Testis (tissue), 2 donors: ENCODE data around the gene SLC12A9.

ENCODE experiments used
- CTCF ChIP-seq, 3 experiments: fragments of 450-650 bp in 2 of 3; fragments of 200-600 bp in 1 of 3; sonication (generic) in 1 of 3; IDR thresholded peaks; one replicate each; pipeline ENCODE4 v1.5.1; 2016 to 2019; ENCODE audit warnings: antibody characterized with exemption in 3 of 3, mild to moderate bottlenecking in 2 of 3, moderate library complexity in 1 of 3
- POLR2A ChIP-seq: fragments of 450-650 bp; IDR thresholded peaks from one replicate; pipeline ENCODE4 v1.6.1; 2017; ENCODE audit warnings: antibody characterized with exemption, mild to moderate bottlenecking, moderate library complexity

GRCh38 chr7:100854146-100854895 is 1.8 kb downstream of the SLC12A9 start:
- TF ChIP-seq CTCF (IDR thresholded peaks at IDR 0.05) (no peak), POLR2A (no peak)
